GM21576 (cell line): ENCODE measurements around the gene KIAA1210.
"Not testable (repeated sequence)": the region's sequence is repeated elsewhere in the genome, so short reads cannot be mapped to it uniquely, and the experiment has no call there.

Experiments
- ATAC-seq: cut with Tn5 transposase; IDR thresholded peaks from one replicate; pipeline ENCODE4 v1.9.1; 2021; ENCODE audit warnings: mild to moderate bottlenecking, moderate library complexity; ENCODE audit not compliant: unreplicated experiment

The KIAA1210 gene

DNA sequence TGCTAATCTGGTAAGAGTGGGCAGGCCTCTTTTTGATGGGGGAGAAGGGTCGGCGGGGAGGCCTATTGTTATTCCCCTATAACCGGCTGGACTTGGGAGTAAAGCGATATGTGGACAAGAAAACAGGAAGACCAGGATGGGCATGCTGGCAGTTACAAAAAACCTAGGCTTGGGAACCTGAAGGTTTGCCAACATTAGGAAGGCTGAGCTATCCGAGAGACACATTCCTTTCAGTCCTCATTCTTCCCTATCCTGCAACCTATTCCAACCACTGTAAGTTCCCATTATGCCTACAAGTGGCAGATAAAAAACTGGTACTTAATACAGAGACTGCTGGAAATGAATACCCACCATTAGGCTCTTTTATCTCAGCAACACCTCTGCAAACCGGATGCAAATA, 87.2 kb downstream of the KIAA1210 start:
- no peak for ATAC-seq

DNA sequence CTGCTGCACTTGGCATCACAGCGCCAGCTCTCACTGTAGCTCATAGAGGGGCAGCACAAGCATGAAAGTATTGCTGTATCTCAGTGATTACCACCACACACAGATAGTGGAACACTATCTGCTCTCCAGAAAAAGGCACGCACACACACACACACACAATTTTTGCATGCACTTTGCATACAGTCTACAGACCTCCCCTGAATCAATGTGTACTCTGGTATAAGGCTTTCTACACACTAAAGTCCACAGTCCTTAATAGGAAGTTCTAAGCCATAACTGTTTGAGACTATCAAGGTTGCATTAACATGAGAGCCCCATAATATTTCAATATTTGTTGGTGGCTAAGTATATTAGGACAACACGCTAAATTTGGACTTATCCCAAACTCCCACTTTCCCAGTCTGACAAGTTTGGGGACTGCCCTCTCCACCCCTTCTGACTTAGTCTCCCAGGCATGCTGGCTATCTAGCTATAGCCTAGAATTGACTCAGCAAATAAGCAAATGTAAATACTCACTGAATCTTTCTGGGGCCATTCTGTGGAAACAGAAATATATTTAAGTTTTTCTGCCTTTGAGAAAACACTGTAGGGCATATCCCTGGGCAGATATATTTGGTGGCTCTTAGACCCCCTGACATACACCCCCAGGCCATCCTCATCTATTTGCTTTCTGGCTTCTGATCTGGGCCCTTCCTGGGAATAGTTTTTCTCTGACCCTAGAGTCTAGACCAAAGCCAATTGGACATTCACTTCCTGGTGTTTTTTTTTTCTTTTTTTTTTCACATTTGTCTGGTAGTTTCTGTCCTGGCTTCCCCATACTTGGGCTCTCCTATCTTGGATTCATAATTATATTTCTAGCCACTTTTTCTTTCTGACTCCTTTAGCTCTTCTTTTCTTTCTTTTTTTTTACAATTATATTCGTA, 91.2 kb downstream of the KIAA1210 start:
- ATAC-seq = no peak

DNA sequence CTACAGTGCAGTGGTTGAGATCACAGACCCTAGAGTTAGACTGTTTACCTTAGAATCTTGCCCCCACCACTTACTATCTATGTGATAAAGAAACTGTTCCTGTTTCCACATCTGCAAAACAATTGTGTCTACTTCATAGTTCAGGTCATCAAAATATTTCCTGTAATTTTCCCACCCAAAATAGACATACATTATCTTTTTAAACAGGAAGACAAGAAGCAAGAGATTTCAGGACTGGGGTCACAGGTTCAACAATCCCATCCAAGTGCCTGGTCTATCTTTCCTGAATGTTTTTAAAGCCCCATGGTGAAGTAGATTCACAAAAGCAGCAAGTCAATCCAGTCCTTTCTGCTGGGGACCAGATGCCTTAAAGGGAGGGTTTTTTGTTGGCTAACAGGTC, 96.6 kb downstream of the KIAA1210 start:
- ATAC-seq = no peak

DNA sequence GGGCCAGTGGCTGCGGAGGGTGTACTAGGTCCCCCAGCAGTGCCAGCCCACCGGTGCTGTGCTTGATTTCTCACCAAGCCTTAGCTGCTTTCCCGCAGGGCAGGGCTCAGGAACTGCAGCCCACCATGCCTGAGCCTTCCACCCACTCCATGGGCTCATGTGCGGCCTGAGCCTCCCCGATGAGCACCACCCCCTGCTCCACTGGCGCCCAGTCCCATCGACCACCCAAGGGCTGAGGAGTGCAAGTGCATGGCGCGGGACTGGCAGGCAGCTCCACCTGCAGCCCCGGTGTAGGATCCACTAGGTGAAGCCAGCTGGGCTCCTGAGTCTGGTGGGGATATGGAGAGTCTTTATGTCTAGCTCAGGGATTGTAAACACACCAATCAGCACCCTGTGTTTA, 98.0 kb downstream of the KIAA1210 start:
- not testable (repeated sequence) for ATAC-seq

DNA sequence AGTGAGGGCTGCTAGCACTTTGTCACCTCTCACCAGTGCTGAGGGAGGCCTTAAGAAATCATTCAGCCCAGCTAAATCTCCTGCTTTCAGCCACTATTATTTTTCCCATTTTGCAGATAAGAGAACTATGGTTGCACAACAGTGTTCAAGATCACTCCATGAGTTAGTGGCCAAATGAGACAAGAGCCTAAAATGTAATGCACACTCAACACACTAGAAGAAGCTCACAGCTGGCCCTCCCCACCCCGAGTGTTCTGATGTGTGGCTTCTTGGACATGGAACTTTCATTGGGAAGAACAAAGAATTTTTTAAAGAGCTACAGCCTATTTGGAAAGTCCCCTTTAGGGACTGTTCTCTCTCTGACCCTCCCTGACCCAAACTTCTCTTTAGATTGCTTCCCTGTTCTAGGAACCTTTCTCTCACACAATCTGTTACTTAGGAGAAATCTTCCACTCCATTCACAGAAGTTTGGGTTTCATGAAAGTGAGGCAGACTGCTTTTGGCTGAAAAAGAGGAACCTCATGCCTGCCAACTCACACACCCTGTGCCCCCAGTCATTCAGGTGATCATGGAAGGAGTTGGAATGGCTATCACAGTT, 98.8 kb downstream of the KIAA1210 start:
- no peak for ATAC-seq
